HL-60 (cell line): ENCODE results near the gene NME2.
A peak's percentile ranks its signal among the peaks of the same experiment; 100 is the strongest.

Source experiments
- DNase-seq, 2 experiments: peaks; one replicate each; pipeline ENCODE4 v3.0.0-alpha.2; 2010 to 2020; ENCODE audit warnings: low read depth in 1 of 2, low spot score in 1 of 2
- H3K27ac ChIP-seq: fragments of 250-450 bp; sonication (Bioruptor Pico); replicated peaks from 2 replicates; pipeline ENCODE4 v1.5.1; 2020; ENCODE audit warnings: mild to moderate bottlenecking, moderate library complexity
- H3K27me3 ChIP-seq: fragments of 250-450 bp; sonication (Bioruptor Pico); 2 replicates; pipeline ENCODE4 v1.5.1; 2021; ENCODE audit warnings: mild to moderate bottlenecking, moderate library complexity; ENCODE audit not compliant: insufficient read depth, poor library complexity, severe bottlenecking
- H3K4me3 ChIP-seq: replicated peaks from 2 replicates; pipeline ENCODE4 v1.5.1; 2011; ENCODE audit warnings: mild to moderate bottlenecking, control low read depth, low read length; ENCODE audit not compliant: insufficient read depth
- GABPA ChIP-seq: IDR thresholded peaks from 2 replicates; pipeline ENCODE4 v1.6.1; 2012; ENCODE audit warnings: low read depth
- POLR2AphosphoS5 ChIP-seq: IDR thresholded peaks from 2 replicates; pipeline ENCODE4 v1.6.1; 2012; ENCODE audit warnings: low read depth
- SPI1 ChIP-seq: IDR thresholded peaks from 2 replicates; pipeline ENCODE4 v1.6.1; 2012; ENCODE audit warnings: low read depth, mild to moderate bottlenecking, borderline replicate concordance
- TF ChIP-seq, protein P1 (sequence below): IDR thresholded peaks from 2 replicates; pipeline ENCODE4 v1.6.1; 2012; ENCODE audit warnings: low read depth; ENCODE audit not compliant: insufficient replicate concordance
- TF ChIP-seq, protein P2 (sequence below): IDR thresholded peaks from one replicate; pipeline ENCODE4 v1.5.1; 2011; ENCODE audit warnings: low read length, control low read depth, inconsistent platforms; ENCODE audit not compliant: insufficient read depth

The NME2 gene

GRCh38 chr17:51150932-51151331 is 15.3 kb upstream of the NME2 start:
- Histone ChIP-seq H3K4me3 (no peak overlapping the region), H3K27ac (no peak overlapping the region), H3K27me3 (no peaks in the 10 kb centered on the region)
- TF ChIP-seq SPI1, result no peak
- TF ChIP-seq, protein P1, sequence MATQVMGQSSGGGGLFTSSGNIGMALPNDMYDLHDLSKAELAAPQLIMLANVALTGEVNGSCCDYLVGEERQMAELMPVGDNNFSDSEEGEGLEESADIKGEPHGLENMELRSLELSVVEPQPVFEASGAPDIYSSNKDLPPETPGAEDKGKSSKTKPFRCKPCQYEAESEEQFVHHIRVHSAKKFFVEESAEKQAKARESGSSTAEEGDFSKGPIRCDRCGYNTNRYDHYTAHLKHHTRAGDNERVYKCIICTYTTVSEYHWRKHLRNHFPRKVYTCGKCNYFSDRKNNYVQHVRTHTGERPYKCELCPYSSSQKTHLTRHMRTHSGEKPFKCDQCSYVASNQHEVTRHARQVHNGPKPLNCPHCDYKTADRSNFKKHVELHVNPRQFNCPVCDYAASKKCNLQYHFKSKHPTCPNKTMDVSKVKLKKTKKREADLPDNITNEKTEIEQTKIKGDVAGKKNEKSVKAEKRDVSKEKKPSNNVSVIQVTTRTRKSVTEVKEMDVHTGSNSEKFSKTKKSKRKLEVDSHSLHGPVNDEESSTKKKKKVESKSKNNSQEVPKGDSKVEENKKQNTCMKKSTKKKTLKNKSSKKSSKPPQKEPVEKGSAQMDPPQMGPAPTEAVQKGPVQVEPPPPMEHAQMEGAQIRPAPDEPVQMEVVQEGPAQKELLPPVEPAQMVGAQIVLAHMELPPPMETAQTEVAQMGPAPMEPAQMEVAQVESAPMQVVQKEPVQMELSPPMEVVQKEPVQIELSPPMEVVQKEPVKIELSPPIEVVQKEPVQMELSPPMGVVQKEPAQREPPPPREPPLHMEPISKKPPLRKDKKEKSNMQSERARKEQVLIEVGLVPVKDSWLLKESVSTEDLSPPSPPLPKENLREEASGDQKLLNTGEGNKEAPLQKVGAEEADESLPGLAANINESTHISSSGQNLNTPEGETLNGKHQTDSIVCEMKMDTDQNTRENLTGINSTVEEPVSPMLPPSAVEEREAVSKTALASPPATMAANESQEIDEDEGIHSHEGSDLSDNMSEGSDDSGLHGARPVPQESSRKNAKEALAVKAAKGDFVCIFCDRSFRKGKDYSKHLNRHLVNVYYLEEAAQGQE, result no peak
- TF ChIP-seq, protein P2, sequence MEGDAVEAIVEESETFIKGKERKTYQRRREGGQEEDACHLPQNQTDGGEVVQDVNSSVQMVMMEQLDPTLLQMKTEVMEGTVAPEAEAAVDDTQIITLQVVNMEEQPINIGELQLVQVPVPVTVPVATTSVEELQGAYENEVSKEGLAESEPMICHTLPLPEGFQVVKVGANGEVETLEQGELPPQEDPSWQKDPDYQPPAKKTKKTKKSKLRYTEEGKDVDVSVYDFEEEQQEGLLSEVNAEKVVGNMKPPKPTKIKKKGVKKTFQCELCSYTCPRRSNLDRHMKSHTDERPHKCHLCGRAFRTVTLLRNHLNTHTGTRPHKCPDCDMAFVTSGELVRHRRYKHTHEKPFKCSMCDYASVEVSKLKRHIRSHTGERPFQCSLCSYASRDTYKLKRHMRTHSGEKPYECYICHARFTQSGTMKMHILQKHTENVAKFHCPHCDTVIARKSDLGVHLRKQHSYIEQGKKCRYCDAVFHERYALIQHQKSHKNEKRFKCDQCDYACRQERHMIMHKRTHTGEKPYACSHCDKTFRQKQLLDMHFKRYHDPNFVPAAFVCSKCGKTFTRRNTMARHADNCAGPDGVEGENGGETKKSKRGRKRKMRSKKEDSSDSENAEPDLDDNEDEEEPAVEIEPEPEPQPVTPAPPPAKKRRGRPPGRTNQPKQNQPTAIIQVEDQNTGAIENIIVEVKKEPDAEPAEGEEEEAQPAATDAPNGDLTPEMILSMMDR, result no peak
- TF ChIP-seq POLR2AphosphoS5, result no peak
- TF ChIP-seq GABPA, result no peak
- no peak for DNase-seq

DNA sequence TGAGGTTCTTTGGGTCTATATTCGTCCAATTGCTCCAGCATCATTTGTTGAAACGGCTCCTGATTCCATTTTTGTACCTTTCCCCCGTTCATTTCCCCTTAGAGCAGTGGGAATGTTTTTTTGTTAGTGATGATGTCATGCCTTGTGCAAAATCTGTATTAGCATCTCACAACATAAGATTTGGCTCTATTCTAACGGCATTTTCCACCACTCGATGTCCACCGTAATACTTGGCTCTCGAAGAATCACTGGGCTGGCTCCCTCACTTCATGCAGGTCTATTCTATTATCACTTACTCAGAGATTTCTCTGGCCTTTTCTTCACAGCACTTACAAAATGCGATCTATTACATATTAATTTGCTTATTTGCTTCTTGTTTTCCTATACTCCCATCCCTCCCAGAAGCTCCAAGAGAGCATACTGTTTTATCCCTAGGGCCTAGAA is 13.4 kb upstream of the NME2 start:
- Histone ChIP-seq H3K27ac (peak overlapping the region; percentile 68), H3K4me3 (peak overlapping the region; percentile 34), H3K27me3 (no peaks in the 10 kb centered on the region)
- TF ChIP-seq GABPA (no peak), SPI1 (no peak), POLR2AphosphoS5 (no peak)
- TF ChIP-seq, protein P1, result no peak
- TF ChIP-seq, protein P2, result no peak
- DNase-seq, result no peak

DNA sequence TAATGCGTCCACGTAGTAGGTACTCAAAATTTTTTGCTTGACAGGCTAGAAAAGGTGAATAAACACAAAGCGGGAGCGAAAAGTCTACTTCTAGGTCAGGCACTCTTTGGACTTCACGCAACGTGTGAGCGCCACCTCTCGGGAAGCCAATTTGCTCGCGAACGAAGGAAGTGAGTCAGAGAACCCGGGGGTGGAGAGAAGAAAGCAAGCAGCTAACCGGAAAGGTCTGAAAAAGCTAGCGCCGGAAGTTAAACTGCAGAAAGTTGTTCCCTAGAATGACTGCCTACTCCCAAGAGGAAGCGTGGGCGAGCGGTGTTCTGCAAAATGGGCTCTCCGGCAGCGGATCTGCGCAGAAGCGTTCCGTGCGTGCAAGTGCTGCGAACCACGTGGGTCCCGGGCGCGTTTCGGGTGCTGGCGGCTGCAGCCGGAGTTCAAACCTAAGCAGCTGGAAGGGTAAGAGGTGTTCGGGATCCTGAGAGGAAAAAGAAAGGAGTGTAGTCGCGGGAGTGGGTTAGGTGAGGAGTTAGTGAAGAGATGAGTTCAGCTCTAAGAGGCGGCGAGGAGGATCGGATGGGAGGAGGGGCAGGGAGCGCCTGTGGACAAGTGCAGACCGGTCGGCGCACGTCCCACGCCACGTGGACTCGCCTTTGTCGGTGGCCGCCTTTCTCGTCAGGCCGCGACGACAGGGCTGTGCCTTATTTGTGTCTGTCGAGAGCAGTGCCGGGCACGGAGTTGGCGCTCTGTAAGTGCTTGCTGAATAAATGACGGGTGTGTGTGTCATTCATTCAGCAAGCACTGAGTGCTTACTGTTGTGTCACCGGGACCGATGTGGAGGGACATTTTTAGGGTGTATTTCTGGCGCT is 12.8 kb upstream of the NME2 start, which contains the start of gene NME1:
TSS of gene NME1 (plus strand) at position 350 of the 863 bp plus-strand sequence. CDS start 2,096 bp downstream, outside the sequence.
- peak; percentile 97 for TF ChIP-seq POLR2AphosphoS5
- TF ChIP-seq GABPA, result peak; percentile 100
- TF ChIP-seq, protein P2, result peak; percentile 79
- TF ChIP-seq, protein P1, result peak; percentile 78
- TF ChIP-seq SPI1, result peak; percentile 75
- H3K27ac ChIP-seq, result peak within 1 kb of the TSS; percentile 89
- DNase-seq, result peak; percentile 99
- H3K27me3 ChIP-seq, result no peaks in the 10 kb centered on the region
- peak within 1 kb of the TSS; percentile 73 for H3K4me3 ChIP-seq
